Stimulated activated CD8-positive, alpha-beta memory T cell treated with anti-CD3 and anti-CD28 coated beads, Interleukin-2, amount 100 ng/mL, for 48 hours (primary cell): ENCODE data around the gene HOXD8.

ENCODE experiments used
- DNase-seq, 2 donors: peaks; one replicate each; pipeline ENCODE4 v3.0.0-alpha.2; 2020; ENCODE audit warnings: low read depth in 2 of 2

The HOXD8 gene

GRCh38 chr2:176146645-176147044, 17.1 kb downstream of the HOXD8 start:
- DNase-seq, result no peak

GRCh38 chr2:176147210-176147799, 17.8 kb downstream of the HOXD8 start:
- DNase-seq, result no peak

GRCh38 chr2:176147800-176148496, 18.4 kb downstream of the HOXD8 start:
- DNase-seq, result no peak

GRCh38 chr2:176148751-176149421, 19.4 kb downstream of the HOXD8 start:
- no peak for DNase-seq

- no peak for DNase-seq
Observed at GRCh38 chr2:176149481-176149938, 20.0 kb downstream of the HOXD8 start.

- no peak for DNase-seq
Observed at GRCh38 chr2:176149939-176150583, 20.6 kb downstream of the HOXD8 start.

- DNase-seq, result no peak
Observed at GRCh38 chr2:176150584-176151441, 21.3 kb downstream of the HOXD8 start.

GRCh38 chr2:176151442-176152287, 22.2 kb downstream of the HOXD8 start, which contains the start of gene HOXD4:
Gene HOXD4 (plus strand): TSS chr2:176151550. CDS start chr2:176151634, 84 bp downstream.
- DNase-seq, result no peak

- DNase-seq, result no peak
Observed at GRCh38 chr2:176152350-176153181, 23.1 kb downstream of the HOXD8 start.

GRCh38 chr2:176154576-176155252, 25.2 kb downstream of the HOXD8 start:
- DNase-seq, result no peak

GRCh38 chr2:176155356-176156044, 26.0 kb downstream of the HOXD8 start:
- no peak for DNase-seq

- no peak for DNase-seq
Observed at GRCh38 chr2:176156301-176156806, 26.8 kb downstream of the HOXD8 start.

- no peak for DNase-seq
Observed at GRCh38 chr2:176156807-176157498, 27.4 kb downstream of the HOXD8 start, which contains the start of gene HOXD3. Gene HOXD3 (plus strand): TSS chr2:176157307. CDS start chr2:176169115, 11,808 bp downstream.

GRCh38 chr2:176157499-176158185, 28.1 kb downstream of the HOXD8 start:
- DNase-seq, result no peak

GRCh38 chr2:176158186-176158591, 28.7 kb downstream of the HOXD8 start:
- DNase-seq, result no peak

- no peak for DNase-seq
Observed at GRCh38 chr2:176158855-176159662, 29.6 kb downstream of the HOXD8 start.
